GM23338 (cell line): ENCODE results near the gene GALC. TPM values are rescaled to one million over a fixed set of nuclear protein-coding genes. Genes with fewer than 3 reads are reported as not detected.

Experiments
- ATAC-seq: fragments of 200-7000 bp; cut with Tn5 transposase; 3 replicates; pipeline ENCODE4 v1.9.1; 2020
- DNase-seq: peaks from one replicate; pipeline ENCODE4 v3.0.0-alpha.2; 2015; ENCODE audit warnings: low spot score
- H2AFZ ChIP-seq: fragments of 200-600 bp; sonication (generic); 2 replicates; pipeline ENCODE4 v1.8.0; 2016; ENCODE audit warnings: antibody characterized with exemption, mild to moderate bottlenecking, moderate library complexity
- H3F3A ChIP-seq: fragments of 200-600 bp; sonication (generic); replicated peaks from 2 replicates; pipeline ENCODE4 v1.8.0; 2017; ENCODE audit warnings: antibody characterized with exemption, mixed run types, low read depth
- H3K27ac ChIP-seq: fragments of 200-600 bp; sonication (generic); 2 replicates; pipeline ENCODE4 v1.6.1; 2016; ENCODE audit warnings: low read depth
- H3K27me3 ChIP-seq: fragments of 200-600 bp; sonication (generic); 2 replicates; pipeline ENCODE4 v1.8.0; 2016; ENCODE audit warnings: mild to moderate bottlenecking, mixed run types, moderate library complexity; ENCODE audit not compliant: insufficient read depth
- H3K36me3 ChIP-seq: fragments of 200-600 bp; sonication (generic); 2 replicates; pipeline ENCODE4 v1.8.0; 2016; ENCODE audit warnings: mild to moderate bottlenecking; ENCODE audit not compliant: insufficient read depth
- H3K4me1 ChIP-seq: fragments of 200-600 bp; sonication (generic); 2 replicates; pipeline ENCODE4 v1.8.0; 2016; ENCODE audit warnings: mild to moderate bottlenecking, moderate library complexity; ENCODE audit not compliant: insufficient read depth
- H3K4me2 ChIP-seq: fragments of 200-600 bp; sonication (generic); 2 replicates; pipeline ENCODE4 v1.7.1; 2017; ENCODE audit warnings: mixed run types
- H3K4me3 ChIP-seq: fragments of 200-600 bp; sonication (generic); 2 replicates; pipeline ENCODE4 v1.6.1; 2016; ENCODE audit warnings: mixed run types
- H3K79me2 ChIP-seq: fragments of 200-600 bp; sonication (generic); replicated peaks from 2 replicates; pipeline ENCODE4 v1.8.0; 2017; ENCODE audit warnings: mild to moderate bottlenecking; ENCODE audit not compliant: insufficient read depth
- H3K9me2 ChIP-seq: fragments of 200-600 bp; sonication (generic); 2 replicates; pipeline ENCODE4 v1.8.0; 2017; ENCODE audit not compliant: insufficient read depth
- H4K20me1 ChIP-seq: fragments of 200-600 bp; sonication (generic); replicated peaks from 2 replicates; pipeline ENCODE4 v1.8.0; 2017; ENCODE audit warnings: mild to moderate bottlenecking; ENCODE audit not compliant: insufficient read depth
- H3K27ac Mint-ChIP-seq: 2 replicates; pipeline ENCODE4 v1.8.0; 2020; ENCODE audit warnings: inconsistent platforms, mild to moderate bottlenecking, moderate library complexity, mixed read lengths
- H3K27me3 Mint-ChIP-seq: 3 replicates; pipeline ENCODE4 v1.8.0; 2022; ENCODE audit warnings: low read depth, mild to moderate bottlenecking, moderate library complexity, mixed read lengths, inconsistent platforms; ENCODE audit not compliant: insufficient read depth, poor library complexity
- H3K36me3 Mint-ChIP-seq: 3 replicates; pipeline ENCODE4 v1.8.0; 2021; ENCODE audit warnings: low read depth, mild to moderate bottlenecking, inconsistent platforms, moderate library complexity, mixed read lengths
- H3K4me1 Mint-ChIP-seq: 3 replicates; pipeline ENCODE4 v1.8.0; 2020; ENCODE audit warnings: mild to moderate bottlenecking, inconsistent platforms, mixed read lengths
- H3K4me3 Mint-ChIP-seq: 3 replicates; pipeline ENCODE4 v1.8.0; 2021; ENCODE audit warnings: moderate library complexity, mild to moderate bottlenecking, inconsistent platforms, mixed read lengths
- H3K9me3 Mint-ChIP-seq: 3 replicates; pipeline ENCODE4 v1.8.0; 2020; ENCODE audit warnings: moderate library complexity, mild to moderate bottlenecking, inconsistent platforms, mixed read lengths
- CTCF ChIP-seq, 2 experiments: fragments of 200-600 bp in 1 of 2; sonication (generic) in 1 of 2; conservative IDR thresholded peaks; 2 replicates each; pipeline versions ENCODE4 v1.5.1 to v1.6.1; 2016 to 2017; ENCODE audit warnings: antibody characterized with exemption in 2 of 2, low read depth in 2 of 2, mild to moderate bottlenecking in 2 of 2, moderate library complexity in 1 of 2
- ETS1 ChIP-seq: IDR thresholded peaks from 2 replicates; pipeline ENCODE4 v1.6.1; 2016; ENCODE audit warnings: antibody characterized with exemption
- JUNB ChIP-seq: IDR thresholded peaks from one replicate; pipeline ENCODE4 v1.6.1; 2016; ENCODE audit warnings: antibody characterized with exemption; ENCODE audit not compliant: unreplicated experiment
- NANOG ChIP-seq: IDR thresholded peaks from 2 replicates; pipeline ENCODE4 v1.6.1; 2016; ENCODE audit warnings: antibody characterized with exemption, borderline replicate concordance
- STAT1 ChIP-seq: IDR thresholded peaks from one replicate; pipeline ENCODE4 v1.6.1; 2016; ENCODE audit warnings: antibody characterized with exemption; ENCODE audit not compliant: unreplicated experiment
- ZNF462 ChIP-seq: fragments of 250-450 bp; sonication (Bioruptor Pico); IDR thresholded peaks from 2 replicates; pipeline ENCODE4 v1.5.0; 2020; ENCODE audit warnings: mild to moderate bottlenecking, moderate library complexity
- polyA plus RNA-seq: library from polyadenylated mRNA; unstranded; fragments of >200 nt; fragmentation: Nextera tagmentation; extraction: Ambion mirVana; gene quantifications from 2 replicates; pipeline ENCODE4 v1.2.1, GENCODE V29; 2016
- total RNA-seq: library from RNA; depleted of rRNA; stranded (reverse); fragments of >200 nt; shearing (Covaris generic); gene quantifications from 2 replicates; pipeline ENCODE4 v1.2.3, GENCODE V29; 2014

Gene GALC
- total and polyA plus RNA-seq, 2 experiments from 2014 or later: 3.4 to 12.9 TPM

- TF ChIP-seq ZNF462 (CRISPR knock-in tag) (no peak), STAT1 (no peak), NANOG (no peak)
These were observed 41.1 kb upstream of the GALC start (continued) for GRCh38 chr14:88034076-88034475.

GRCh38 chr14:88032373-88032772, 39.4 kb upstream of the GALC start:
- no peak overlapping the region for H3K4me3 ChIP-seq
- no peak for DNase-seq
- H3K9me2 ChIP-seq: peaks cover 13% of the 10 kb centered on the region
- no peaks in the 10 kb centered on the region for H3K36me3 ChIP-seq
- Mint-ChIP-seq H3K27ac (no peak overlapping the region), H3K4me1 (peaks cover 17% of the 10 kb centered on the region), H3K9me3 (no peaks in the 10 kb centered on the region; the same call in 2 of the 3 replicates), H3K36me3 (no peaks in the 10 kb centered on the region; the same call in 2 of the 3 replicates), H3K27me3 (peaks cover 2% of the 10 kb centered on the region), H3K4me3 (no peak overlapping the region)
- H3K27me3 ChIP-seq: no peaks in the 10 kb centered on the region
- H3K4me1 ChIP-seq: peaks cover 9% of the 10 kb centered on the region; the same call in 1 of the 2 replicates
- H4K20me1 ChIP-seq: no peaks in the 10 kb centered on the region
- H3F3A ChIP-seq: no peaks in the 10 kb centered on the region
- H2AFZ ChIP-seq: no peak overlapping the region
- ATAC-seq: no peak
- no peaks in the 10 kb centered on the region for H3K79me2 ChIP-seq
- no peak overlapping the region for H3K27ac ChIP-seq
- no peak overlapping the region for H3K4me2 ChIP-seq
- TF ChIP-seq ZNF462 (CRISPR knock-in tag): no peak
- no peak for TF ChIP-seq STAT1
- no peak for TF ChIP-seq JUNB
- no peak for TF ChIP-seq ETS1
- no peak for TF ChIP-seq CTCF (conservative IDR thresholded peaks at IDR 0.05; ENCODE audit: low read depth in 2 of 2)
